Measurements from ENCODE around the gene ARNT2. TPM values are rescaled to one million over a fixed set of nuclear protein-coding genes. Genes with fewer than 3 reads are reported as not detected.

ARNT2 gene
- polyA plus RNA-seq, 1 of the 3 experiments (the other 2 are of a cell fraction), result 17.0 TPM

DNA sequence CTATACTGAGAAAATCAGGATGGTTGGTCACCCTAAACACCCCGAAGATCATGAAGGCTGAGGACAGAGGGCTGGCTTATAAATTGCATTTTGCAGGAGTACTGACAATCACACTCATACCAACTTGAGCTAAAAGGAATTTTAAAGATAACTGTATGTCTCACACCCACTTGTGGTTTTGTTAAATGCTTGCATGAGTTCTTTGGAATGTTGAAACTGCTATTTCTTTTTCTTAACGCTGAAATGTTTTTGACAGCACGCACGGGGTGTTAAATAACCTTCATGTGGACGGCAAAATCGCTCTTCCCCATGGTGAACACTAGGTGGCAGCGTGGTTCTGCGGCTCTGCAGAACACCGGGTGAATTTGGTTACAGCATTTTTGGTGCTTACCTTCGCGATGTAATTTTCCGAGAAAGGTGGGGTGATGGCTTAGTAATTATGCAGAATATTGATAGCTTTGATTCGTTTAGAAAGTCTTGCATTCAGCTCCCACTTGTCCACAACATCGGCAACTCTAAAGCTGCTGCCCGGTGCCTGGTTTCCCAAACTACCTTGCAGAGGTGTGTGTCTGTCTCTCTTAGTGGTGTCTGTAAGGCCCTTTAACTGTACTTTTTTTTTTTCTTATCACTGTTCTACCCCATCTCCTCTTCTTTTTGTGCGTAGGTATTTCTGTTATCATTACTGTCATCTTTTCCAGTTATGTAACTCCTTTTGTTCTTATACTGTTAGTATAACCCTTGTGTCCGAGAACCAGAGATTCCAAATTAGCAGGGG is 51.7 kb downstream of the ARNT2 start:
- Histone ChIP-seq H3K4me2 (peak overlapping the region; percentile 43), H3K27ac (ENCODE audit: low read depth in 2 of 2, low read length in 1 of 2) (peak overlapping the region; percentile 49 to 69; a peak in 3 of 4 replicates), H3K9ac (no peak overlapping the region), H3K79me2 (ENCODE audit: insufficient read depth) (no peaks in the 10 kb centered on the region), H3K27me3 (ENCODE audit: insufficient read depth) (no peaks in the 10 kb centered on the region), H2AFZ (ENCODE audit: low read depth) (no peak overlapping the region), H3F3A (replicated peaks; ENCODE audit: insufficient read depth) (peaks cover 8% of the 10 kb centered on the region), H3K4me3 (ENCODE audit: low read depth in 2 of 2, low read length in 1 of 2) (peak overlapping the region in 1 of 2 experiments; percentile 20; a peak in 1 of 4 replicates), H3K4me1 (ENCODE audit: control insufficient read depth in 1 of 2, insufficient read depth in 2 of 2, low read depth in 1 of 2, low read length in 1 of 2) (peaks cover 13 to 16% of the 10 kb centered on the region in 2 experiments; a peak in 3 of 4 replicates), H3K9me3 (no peaks in the 10 kb centered on the region), H3K36me3 (replicated peaks in 1 of 2; ENCODE audit: control insufficient read depth in 1 of 2, insufficient read depth in 2 of 2, low read length in 1 of 2) (peaks cover 5 to 8% of the 10 kb centered on the region in 2 experiments), H3K9me2 (no peaks in the 10 kb centered on the region), H4K20me1 (ENCODE audit: insufficient read depth) (no peaks in the 10 kb centered on the region)
- peak; percentile 75 for DNase-seq
- 21% methylated on average over 17 of the region's 17 CpGs for WGBS (ENCODE audit: low lambda C conversion rate)
- CTCF ChIA-PET, result interaction anchor here (0.7 to 16.5 kb wide), 46 partner anchors 8 to 810 kb away, joined by 3 to 185 read pairs (median 4); partner anchors contain the start of gene CEMIP
- POLR2A ChIA-PET, result no interaction called here
- TF ChIP-seq RCOR1 (IDR thresholded peaks at IDR 0.05; ENCODE audit: low read length), result no peak
- TF ChIP-seq FOXJ3 (CRISPR knock-in tag; IDR thresholded peaks at IDR 0.05), result no peak
- no peak; the same call in 1 of the 2 replicates for TF ChIP-seq SIN3A (IDR thresholded peaks at IDR 0.05; ENCODE audit: borderline replicate concordance, low read depth, low read length)
- peak; percentile 82 for TF ChIP-seq JUND (IDR thresholded peaks at IDR 0.05)
- no peak for TF ChIP-seq YY1 (IDR thresholded peaks at IDR 0.05; ENCODE audit: low read depth)
- peak; percentile 89 for TF ChIP-seq FOXM1 (IDR thresholded peaks at IDR 0.05; ENCODE audit: low read depth)
- TF ChIP-seq TAF1 (IDR thresholded peaks at IDR 0.05; ENCODE audit: borderline replicate concordance, low read depth, low read length), result no peak
- TF ChIP-seq RFX5 (IDR thresholded peaks at IDR 0.05; ENCODE audit: low read length), result no peak
- TF ChIP-seq EZH2phosphoT487 (IDR thresholded peaks at IDR 0.05; ENCODE audit: borderline replicate concordance, low read depth), result no peak
- TF ChIP-seq GABPA (IDR thresholded peaks at IDR 0.05; ENCODE audit: low read depth), result no peak
- TF ChIP-seq MXI1 (IDR thresholded peaks at IDR 0.05; ENCODE audit: low read depth, low read length), result peak; percentile 47; the same call in 1 of the 2 replicates
- TF ChIP-seq TCF12 (IDR thresholded peaks at IDR 0.05), result peak; percentile 93
- peak; percentile 96 for TF ChIP-seq RAD21 (IDR thresholded peaks at IDR 0.05; ENCODE audit: low read length)
- TF ChIP-seq, protein P1, sequence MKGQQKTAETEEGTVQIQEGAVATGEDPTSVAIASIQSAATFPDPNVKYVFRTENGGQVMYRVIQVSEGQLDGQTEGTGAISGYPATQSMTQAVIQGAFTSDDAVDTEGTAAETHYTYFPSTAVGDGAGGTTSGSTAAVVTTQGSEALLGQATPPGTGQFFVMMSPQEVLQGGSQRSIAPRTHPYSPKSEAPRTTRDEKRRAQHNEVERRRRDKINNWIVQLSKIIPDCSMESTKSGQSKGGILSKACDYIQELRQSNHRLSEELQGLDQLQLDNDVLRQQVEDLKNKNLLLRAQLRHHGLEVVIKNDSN (IDR thresholded peaks at IDR 0.05; ENCODE audit: borderline replicate concordance, low read depth), result no peak
- TF ChIP-seq CHD2 (IDR thresholded peaks at IDR 0.05; ENCODE audit: low read length, partially characterized antibody), result no peak
- TF ChIP-seq, protein P2, sequence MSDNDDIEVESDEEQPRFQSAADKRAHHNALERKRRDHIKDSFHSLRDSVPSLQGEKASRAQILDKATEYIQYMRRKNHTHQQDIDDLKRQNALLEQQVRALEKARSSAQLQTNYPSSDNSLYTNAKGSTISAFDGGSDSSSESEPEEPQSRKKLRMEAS (IDR thresholded peaks at IDR 0.05; ENCODE audit: low read depth), result peak; percentile 44; the same call in 1 of the 2 replicates
- TF ChIP-seq, protein P3, sequence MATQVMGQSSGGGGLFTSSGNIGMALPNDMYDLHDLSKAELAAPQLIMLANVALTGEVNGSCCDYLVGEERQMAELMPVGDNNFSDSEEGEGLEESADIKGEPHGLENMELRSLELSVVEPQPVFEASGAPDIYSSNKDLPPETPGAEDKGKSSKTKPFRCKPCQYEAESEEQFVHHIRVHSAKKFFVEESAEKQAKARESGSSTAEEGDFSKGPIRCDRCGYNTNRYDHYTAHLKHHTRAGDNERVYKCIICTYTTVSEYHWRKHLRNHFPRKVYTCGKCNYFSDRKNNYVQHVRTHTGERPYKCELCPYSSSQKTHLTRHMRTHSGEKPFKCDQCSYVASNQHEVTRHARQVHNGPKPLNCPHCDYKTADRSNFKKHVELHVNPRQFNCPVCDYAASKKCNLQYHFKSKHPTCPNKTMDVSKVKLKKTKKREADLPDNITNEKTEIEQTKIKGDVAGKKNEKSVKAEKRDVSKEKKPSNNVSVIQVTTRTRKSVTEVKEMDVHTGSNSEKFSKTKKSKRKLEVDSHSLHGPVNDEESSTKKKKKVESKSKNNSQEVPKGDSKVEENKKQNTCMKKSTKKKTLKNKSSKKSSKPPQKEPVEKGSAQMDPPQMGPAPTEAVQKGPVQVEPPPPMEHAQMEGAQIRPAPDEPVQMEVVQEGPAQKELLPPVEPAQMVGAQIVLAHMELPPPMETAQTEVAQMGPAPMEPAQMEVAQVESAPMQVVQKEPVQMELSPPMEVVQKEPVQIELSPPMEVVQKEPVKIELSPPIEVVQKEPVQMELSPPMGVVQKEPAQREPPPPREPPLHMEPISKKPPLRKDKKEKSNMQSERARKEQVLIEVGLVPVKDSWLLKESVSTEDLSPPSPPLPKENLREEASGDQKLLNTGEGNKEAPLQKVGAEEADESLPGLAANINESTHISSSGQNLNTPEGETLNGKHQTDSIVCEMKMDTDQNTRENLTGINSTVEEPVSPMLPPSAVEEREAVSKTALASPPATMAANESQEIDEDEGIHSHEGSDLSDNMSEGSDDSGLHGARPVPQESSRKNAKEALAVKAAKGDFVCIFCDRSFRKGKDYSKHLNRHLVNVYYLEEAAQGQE (IDR thresholded peaks at IDR 0.05; ENCODE audit: low read depth, low read length), result no peak
- TF ChIP-seq, protein P4, sequence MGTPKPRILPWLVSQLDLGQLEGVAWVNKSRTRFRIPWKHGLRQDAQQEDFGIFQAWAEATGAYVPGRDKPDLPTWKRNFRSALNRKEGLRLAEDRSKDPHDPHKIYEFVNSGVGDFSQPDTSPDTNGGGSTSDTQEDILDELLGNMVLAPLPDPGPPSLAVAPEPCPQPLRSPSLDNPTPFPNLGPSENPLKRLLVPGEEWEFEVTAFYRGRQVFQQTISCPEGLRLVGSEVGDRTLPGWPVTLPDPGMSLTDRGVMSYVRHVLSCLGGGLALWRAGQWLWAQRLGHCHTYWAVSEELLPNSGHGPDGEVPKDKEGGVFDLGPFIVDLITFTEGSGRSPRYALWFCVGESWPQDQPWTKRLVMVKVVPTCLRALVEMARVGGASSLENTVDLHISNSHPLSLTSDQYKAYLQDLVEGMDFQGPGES (IDR thresholded peaks at IDR 0.05; ENCODE audit: low read depth, low read length), result no peak
- TF ChIP-seq EP300 (IDR thresholded peaks at IDR 0.05; ENCODE audit: borderline replicate concordance in 1 of 2, low read depth in 1 of 2, low read length in 1 of 2), result peak; percentile 66 to 94
- TF ChIP-seq TEAD4 (IDR thresholded peaks at IDR 0.05; ENCODE audit: borderline replicate concordance, insufficient read depth), result peak; percentile 91
- peak; percentile 34; the same call in 1 of the 2 replicates for TF ChIP-seq MEF2A (IDR thresholded peaks at IDR 0.05; ENCODE audit: borderline replicate concordance, low read depth)
- TF ChIP-seq, protein P5, sequence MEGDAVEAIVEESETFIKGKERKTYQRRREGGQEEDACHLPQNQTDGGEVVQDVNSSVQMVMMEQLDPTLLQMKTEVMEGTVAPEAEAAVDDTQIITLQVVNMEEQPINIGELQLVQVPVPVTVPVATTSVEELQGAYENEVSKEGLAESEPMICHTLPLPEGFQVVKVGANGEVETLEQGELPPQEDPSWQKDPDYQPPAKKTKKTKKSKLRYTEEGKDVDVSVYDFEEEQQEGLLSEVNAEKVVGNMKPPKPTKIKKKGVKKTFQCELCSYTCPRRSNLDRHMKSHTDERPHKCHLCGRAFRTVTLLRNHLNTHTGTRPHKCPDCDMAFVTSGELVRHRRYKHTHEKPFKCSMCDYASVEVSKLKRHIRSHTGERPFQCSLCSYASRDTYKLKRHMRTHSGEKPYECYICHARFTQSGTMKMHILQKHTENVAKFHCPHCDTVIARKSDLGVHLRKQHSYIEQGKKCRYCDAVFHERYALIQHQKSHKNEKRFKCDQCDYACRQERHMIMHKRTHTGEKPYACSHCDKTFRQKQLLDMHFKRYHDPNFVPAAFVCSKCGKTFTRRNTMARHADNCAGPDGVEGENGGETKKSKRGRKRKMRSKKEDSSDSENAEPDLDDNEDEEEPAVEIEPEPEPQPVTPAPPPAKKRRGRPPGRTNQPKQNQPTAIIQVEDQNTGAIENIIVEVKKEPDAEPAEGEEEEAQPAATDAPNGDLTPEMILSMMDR (IDR thresholded peaks at IDR 0.05), result peak; percentile 98
- TF ChIP-seq, protein P6, sequence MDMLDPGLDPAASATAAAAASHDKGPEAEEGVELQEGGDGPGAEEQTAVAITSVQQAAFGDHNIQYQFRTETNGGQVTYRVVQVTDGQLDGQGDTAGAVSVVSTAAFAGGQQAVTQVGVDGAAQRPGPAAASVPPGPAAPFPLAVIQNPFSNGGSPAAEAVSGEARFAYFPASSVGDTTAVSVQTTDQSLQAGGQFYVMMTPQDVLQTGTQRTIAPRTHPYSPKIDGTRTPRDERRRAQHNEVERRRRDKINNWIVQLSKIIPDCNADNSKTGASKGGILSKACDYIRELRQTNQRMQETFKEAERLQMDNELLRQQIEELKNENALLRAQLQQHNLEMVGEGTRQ (IDR thresholded peaks at IDR 0.05; ENCODE audit: borderline replicate concordance, low read depth, low read length), result no peak
- TF ChIP-seq FOSL2 (IDR thresholded peaks at IDR 0.05; ENCODE audit: borderline replicate concordance, low read depth), result peak; percentile 63; the same call in 1 of the 2 replicates
